NCI-H2107 (cell line): ENCODE data around the gene MYO1D.

Experiments used
- DNase-seq: peaks from one replicate; lab custom pipeline; 2025; lab: John Stamatoyannopoulos, UW

Gene MYO1D

GRCh38 chr17:32488177-32488542 is 388.8 kb downstream of the MYO1D start:
- no peak for DNase-seq

- no peak for DNase-seq
Measured at GRCh38 chr17:32487473-32488176, 389.3 kb downstream of the MYO1D start.

GRCh38 chr17:32486701-32487472 is 390.0 kb downstream of the MYO1D start, which contains the start of gene CDK5R1:
CDK5R1 (plus strand) TSS chr17:32486993; CDS start chr17:32487621, 628 bp downstream.
- DNase-seq, result no peak

GRCh38 chr17:32486111-32486700 is 390.7 kb downstream of the MYO1D start:
- DNase-seq, result peak; percentile 81

GRCh38 chr17:32485261-32486110 is 391.4 kb downstream of the MYO1D start:
- DNase-seq, result no peak

GRCh38 chr17:32484628-32485027 is 392.3 kb downstream of the MYO1D start:
- DNase-seq, result no peak

- no peak for DNase-seq
Measured at GRCh38 chr17:32484041-32484461, 392.9 kb downstream of the MYO1D start.

- DNase-seq, result peak; percentile 63
Measured at GRCh38 chr17:32483451-32484019, 393.4 kb downstream of the MYO1D start.

GRCh38 chr17:32482568-32483320 is 394.2 kb downstream of the MYO1D start:
- no peak for DNase-seq

- no peak for DNase-seq
Measured at GRCh38 chr17:32481193-32481592, 395.7 kb downstream of the MYO1D start.

GRCh38 chr17:32479074-32479617 is 397.8 kb downstream of the MYO1D start:
- no peak for DNase-seq

- DNase-seq, result no peak
Measured at GRCh38 chr17:32477220-32477619, 399.7 kb downstream of the MYO1D start.

- DNase-seq, result no peak
Measured at GRCh38 chr17:32475258-32475657, 401.7 kb downstream of the MYO1D start.

- no peak for DNase-seq
Measured at GRCh38 chr17:32471652-32472051, 405.3 kb downstream of the MYO1D start.

- DNase-seq, result no peak
Measured at GRCh38 chr17:32470405-32471167, 406.3 kb downstream of the MYO1D start.

- DNase-seq, result no peak
Measured at GRCh38 chr17:32467949-32468348, 409.0 kb downstream of the MYO1D start.

- DNase-seq, result no peak
Measured at GRCh38 chr17:32464374-32464773, 412.6 kb downstream of the MYO1D start.

GRCh38 chr17:32463304-32463703 is 413.6 kb downstream of the MYO1D start:
- no peak for DNase-seq

- no peak for DNase-seq
Measured at GRCh38 chr17:32461853-32462617, 414.9 kb downstream of the MYO1D start.
